Jurkat, Clone E6-1 (cell line): ENCODE data around the gene LMNTD2.
"Not testable (repeated sequence)": the region's sequence is repeated elsewhere in the genome, so short reads cannot be mapped to it uniquely, and the experiment has no call there.

Source experiments
- DNase-seq: peaks from one replicate; pipeline ENCODE4 v3.0.0-alpha.2; 2011; ENCODE audit warnings: low read depth, low spot score
- H3K4me3 ChIP-seq: 2 replicates; pipeline ENCODE4 v1.5.1; 2011; ENCODE audit warnings: mild to moderate bottlenecking, low read length, control low read depth, moderate library complexity

LMNTD2 gene

DNA sequence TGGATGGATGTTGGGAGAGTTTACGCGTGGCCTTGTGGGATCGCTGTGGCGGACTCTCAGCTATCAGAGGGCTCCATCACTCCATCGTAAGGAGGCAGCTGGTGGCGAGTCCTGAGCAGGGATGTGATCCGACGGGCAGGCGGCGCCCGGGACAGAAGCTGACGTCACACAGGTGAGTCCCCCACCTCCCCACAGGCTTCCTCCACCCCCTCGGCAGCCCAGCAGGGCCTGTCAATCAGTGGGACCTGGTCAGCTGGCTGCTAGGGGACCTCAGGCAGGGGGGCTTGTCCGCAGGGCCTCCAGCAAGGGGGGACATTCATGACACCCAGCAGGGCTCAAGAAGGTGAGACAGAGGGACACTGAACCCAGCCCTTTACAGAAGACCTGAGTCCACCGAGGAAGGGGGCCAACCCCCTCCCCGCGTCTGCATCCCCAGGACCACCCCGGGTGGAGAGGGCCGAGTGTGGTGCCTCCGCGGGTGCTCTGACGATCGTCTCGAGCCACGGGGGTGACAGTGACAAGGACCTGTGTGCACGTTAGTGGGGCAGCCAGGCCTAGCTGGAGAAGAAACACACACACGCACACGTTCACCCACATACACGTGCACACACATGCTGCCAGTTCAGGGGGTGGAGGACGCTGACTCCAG is 32.2 kb downstream of the LMNTD2 start:
- DNase-seq, result no peak
- H3K4me3 ChIP-seq, result no peak overlapping the region

DNA sequence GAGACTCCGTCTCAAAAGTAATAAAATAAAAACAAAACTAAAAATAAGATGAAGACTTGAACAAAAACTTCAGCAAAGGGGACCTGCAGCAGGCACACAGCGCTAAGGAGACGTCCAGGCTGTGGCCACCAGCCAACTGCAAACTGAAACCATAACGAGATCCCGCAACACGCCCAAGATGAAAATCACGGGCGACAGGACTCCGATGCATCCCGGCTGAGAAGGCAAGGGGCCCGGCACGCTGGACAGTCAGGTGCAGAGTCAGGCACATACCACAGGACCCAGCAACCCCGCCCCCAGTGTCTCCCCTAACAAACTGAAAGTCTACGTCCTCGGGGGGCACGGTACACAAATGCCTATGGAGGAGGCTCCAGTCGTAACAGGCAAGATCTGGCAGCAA is 34.3 kb downstream of the LMNTD2 start:
- H3K4me3 ChIP-seq, result no peak overlapping the region
- no peak for DNase-seq

DNA sequence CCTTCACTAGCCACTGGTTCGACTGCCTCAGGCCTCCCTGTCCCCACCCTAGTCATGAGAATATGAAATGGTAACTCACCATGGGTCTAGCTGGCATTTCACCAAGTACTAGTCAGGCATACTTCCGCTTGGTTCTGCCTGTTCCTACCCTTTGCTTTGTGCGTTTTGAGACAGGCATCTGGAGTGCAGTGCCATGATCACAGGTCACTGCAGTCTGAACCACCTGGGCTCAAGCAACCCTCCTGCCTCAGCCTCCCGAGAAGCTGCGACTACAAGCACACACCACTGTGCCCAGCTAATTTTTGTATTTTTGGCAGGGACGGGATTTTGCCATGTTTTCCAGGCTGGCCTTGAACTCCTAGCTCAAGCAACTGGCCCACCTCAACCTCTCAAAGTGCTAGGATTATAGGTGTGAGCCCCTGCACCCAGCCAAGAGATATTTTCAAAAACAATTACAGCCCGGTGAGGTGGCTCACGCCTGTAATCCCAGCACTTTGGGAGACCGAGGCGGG is 39.3 kb downstream of the LMNTD2 start:
- no peak overlapping the region for H3K4me3 ChIP-seq
- no peak for DNase-seq

- no peak for DNase-seq
- no peak overlapping the region for H3K4me3 ChIP-seq
These were observed 39.9 kb downstream of the LMNTD2 start for GRCh38 chr11:520428-521176.

GRCh38 chr11:518463-519202 is 41.9 kb downstream of the LMNTD2 start:
- DNase-seq, result peak; percentile 56
- no peak overlapping the region for H3K4me3 ChIP-seq

- H3K4me3 ChIP-seq, DNase-seq: not testable (repeated sequence)
These were observed 43.4 kb downstream of the LMNTD2 start for GRCh38 chr11:516918-517685.

DNA sequence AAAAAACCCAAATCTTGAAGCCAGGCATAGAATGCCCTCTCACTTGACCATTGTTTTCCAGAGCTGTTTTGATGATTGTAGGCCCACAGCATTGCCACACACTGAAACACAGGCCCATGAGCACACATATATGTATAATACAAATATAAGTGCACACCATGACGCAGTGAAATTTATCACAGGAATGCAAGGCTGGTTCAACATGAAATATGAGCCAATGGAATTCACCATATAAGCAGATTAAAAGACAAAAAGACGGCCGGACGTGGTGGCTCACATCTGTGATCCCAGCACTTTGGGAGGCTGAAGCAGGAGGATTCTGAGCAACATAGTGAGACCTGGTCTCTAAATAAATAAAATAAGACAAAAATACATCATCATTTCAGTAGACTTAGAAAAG is 44.1 kb downstream of the LMNTD2 start:
- no peak overlapping the region for H3K4me3 ChIP-seq
- DNase-seq, result no peak

- no peak for DNase-seq
- H3K4me3 ChIP-seq, result no peak overlapping the region
These were observed 45.4 kb downstream of the LMNTD2 start for GRCh38 chr11:515131-515530.

DNA sequence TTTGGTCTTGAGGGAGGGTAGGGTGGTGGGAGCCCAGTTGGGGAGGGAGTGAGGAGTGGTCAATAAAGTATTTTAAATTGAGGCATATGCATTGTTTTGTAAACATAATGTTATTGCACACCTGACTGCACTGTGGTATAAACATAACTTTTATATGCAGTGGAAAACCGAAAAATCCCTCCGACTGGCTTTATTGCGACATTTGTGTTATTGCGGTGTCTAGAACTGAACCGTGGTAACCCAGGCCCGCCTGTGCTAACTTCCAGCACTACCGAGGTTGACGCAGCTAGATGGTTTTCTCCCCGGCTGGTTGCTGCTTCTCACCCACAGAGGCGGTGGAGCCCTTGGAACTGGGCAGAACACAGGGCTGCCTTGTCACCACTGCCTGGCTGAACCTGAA is 45.9 kb downstream of the LMNTD2 start:
- DNase-seq, result no peak
- H3K4me3 ChIP-seq, result no peak overlapping the region

GRCh38 chr11:512761-513595 is 47.6 kb downstream of the LMNTD2 start:
- no peak for DNase-seq
- H3K4me3 ChIP-seq, result no peak overlapping the region

DNA sequence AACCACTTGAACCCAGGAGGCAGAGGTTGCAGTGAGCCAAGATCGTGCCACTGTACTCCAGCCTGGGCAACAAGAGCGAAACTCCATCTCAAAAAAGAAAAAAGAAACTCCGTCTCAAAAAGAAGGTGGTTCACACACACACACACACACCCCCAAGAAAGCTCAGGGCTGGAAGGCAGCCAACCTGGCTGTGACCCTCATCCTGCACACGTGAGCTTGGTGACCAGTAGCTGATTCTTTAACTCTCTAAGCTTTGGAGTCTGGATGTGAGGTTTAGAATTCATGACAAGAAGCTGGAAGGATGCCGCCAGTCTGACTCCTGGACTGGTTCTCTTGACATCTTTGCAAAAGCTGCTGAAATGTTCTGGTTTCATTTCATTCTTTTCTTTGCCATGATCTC is 51.6 kb downstream of the LMNTD2 start:
- no peak overlapping the region for H3K4me3 ChIP-seq
- no peak for DNase-seq

DNA sequence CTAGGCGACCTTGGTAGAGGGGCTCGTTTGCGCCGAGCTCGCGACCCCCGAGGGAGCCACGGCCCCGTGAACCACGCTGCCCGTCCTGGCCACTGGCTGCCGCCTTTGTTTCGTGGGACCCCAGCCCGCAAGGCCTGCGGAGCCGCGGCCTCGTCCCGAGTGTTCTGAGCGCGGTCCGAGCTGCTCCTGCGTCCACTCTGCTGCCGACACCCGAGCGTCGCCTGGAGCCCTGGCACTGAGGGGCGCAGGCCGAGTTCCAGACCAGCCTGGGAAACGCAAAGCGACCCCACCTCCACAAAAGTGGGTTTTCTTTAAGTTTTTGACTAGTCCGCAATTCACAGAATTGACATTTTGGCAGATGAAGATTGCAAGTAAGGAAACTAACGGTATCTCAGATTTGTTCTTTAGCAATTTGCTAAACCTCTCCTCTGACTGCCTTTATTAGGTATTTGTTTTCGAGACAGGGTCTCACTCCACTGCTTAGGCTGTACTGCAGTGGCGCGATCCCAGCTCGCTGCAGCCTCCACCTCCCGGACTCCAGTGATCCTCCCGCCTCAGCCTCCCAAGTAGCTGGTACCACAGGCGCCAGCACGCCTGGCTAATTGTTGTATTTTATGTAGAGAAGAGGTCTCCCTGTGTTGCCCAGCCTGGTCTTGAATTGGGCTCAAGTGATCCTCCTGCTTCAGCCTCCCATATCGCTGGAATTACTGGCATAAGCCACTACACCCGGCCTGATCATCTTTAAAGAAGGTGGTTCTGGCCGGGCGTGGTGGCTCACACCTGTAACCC is 52.6 kb downstream of the LMNTD2 start:
- DNase-seq, result no peak
- peak overlapping the region; percentile 20 for H3K4me3 ChIP-seq

DNA sequence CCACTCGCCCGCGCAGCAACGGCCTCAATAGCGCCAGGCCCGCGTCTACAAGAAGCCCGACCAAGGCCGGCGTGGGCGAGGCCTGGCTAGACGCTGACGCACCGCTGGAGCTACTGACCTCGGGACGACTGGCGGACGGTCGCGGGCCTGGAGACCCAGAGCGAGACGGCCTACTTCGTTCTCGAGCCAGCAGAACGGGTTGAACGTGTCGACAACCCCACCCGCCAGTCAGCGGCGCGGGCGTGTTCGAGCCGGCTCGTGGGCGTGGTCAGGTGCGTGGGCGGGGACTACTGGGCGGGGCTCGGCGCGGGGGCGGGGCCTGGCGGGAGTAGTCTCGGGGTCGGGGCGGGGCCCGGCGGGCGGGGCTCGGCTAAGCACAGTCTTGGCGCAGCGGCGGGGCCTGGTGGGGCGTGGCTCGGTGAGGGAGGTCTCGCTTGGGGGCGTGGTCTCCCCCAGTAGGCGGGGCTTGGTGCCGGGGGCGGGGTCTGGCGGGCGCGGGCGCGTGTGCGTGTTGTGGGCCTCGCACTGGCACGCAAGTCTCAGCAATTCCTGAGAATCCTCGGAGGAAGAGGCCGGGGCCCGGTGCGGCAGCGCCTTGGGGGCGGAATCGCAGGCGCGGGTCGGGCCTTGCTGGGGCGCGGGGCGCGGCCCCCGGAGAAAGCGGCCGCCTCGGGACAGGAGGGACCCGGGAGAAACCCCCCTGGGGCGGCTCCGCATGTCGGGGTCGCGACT is 53.4 kb downstream of the LMNTD2 start, which contains the start of gene RNH1:
TSS of gene RNH1 (minus strand) at position 248 of the 732 bp plus-strand sequence. CDS start 5,080 bp downstream, outside the sequence.
- peak; percentile 75 for DNase-seq
- peak within 1 kb of the TSS; percentile 93 for H3K4me3 ChIP-seq

- DNase-seq, result peak; percentile 93
These were observed 54.1 kb downstream of the LMNTD2 start for GRCh38 chr11:506238-506994.

GRCh38 chr11:504994-505344 is 55.6 kb downstream of the LMNTD2 start:
- DNase-seq, result no peak
- no peak overlapping the region for H3K4me3 ChIP-seq

More at GRCh38 chr11:506238-506994, 54.1 kb downstream of the LMNTD2 start:
- H3K4me3 ChIP-seq, result peak overlapping the region; percentile 93
